ENCODE data around the gene CHAD.
"Not testable (repeated sequence)": the region's sequence is repeated elsewhere in the genome, so short reads cannot be mapped to it uniquely, and the experiment has no call there.

The CHAD gene

DNA sequence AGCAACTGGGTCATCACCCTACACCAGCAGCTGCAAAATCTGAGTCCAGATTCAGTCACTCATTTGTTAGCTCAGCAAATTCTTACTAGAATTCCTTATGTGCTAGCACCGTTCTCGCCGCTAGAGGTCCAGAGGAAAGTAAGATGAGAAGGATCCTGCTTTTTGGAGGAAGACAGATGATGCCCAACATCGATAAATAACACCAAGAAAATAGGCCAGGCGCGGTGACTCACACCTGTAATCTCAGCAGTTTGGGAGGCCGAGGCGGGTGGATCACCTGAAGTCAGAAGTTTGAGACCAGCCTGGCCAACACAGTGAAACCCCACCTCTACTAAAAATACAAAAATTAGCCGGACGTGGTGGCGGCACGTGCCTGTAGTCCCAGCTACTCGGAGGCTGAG is 4.1 kb upstream of the CHAD start:
- DNase-seq: not testable (repeated sequence)

DNA sequence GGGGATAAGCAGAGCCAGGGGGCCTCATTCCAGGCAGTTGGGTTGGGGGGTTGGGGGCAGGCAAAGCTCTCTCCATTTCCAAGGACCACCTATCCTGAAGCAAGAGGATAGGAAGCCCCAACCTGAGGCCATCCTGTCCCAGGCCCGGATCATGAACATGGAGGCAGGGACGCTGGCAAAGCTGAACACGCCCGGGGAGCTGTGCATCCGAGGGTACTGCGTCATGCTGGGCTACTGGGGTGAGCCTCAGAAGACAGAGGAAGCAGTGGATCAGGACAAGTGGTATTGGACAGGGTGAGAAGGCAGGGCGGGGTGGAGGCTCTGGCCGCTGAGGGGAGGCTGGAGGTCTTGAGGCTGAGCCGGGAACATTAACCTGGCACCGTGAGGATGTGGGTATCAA is 3.6 kb upstream of the CHAD start:
- DNase-seq: no peak

DNA sequence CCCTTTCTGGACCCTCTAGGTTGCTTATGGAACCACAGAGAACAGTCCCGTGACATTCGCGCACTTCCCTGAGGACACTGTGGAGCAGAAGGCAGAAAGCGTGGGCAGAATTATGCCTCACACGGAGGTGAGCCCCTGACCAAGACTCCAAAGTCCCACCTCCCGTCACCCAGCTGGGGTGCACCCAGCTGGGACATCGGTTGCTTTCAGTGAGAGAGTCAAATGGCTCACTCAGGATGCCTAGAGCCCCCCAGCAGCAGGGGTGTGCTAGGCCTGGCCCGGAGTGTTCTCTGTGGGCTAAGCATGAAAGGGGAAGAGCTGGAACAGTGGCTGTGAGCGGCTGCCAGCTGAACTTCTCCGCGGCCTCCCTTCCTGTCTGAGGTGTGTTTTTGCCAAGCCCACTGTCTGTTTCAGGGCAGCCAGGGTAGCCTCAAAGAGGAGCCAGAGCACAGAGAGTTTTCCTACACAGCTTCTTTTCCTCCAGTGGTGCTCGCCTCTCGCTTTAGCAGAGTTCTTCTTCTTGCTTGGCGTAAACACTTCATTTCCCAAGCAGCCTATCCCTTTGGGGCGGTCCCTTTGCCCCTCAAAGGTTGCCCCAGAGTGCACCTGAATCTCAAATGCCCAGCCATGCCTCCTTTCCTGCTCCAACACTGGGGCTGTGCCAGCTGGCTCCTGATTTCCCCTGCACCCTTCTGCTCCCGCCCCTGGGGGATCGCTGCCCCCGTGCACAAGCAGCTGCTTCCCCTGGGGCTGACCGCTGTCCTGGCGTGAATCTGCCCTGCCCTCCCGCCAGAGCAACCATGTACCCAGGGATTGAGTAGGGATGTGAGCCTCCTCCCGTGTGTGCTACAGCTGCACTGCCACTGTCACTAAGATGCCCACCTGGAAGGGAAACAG is 2.6 kb upstream of the CHAD start:
- no peak for DNase-seq

DNA sequence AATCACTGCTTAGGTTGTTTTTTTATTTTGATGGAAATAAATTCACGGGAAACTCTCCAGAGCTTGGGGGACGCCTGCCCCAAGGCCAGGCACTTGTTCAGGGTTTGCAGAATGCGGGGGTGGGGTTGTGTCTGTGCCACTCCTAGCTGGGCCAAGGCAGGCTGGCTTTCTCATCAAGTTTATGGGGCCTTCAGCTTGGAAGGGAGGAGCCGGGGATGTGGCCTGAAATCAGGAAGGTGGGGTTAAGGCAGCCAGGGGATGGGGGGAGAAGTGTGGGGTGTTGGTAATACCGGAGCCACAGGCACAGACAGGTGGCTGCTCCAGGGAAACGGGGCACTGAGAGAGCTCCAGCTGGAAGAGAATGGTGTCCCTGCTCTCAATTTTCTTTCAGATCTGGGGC is 1.7 kb upstream of the CHAD start:
- DNase-seq: no peak

DNA sequence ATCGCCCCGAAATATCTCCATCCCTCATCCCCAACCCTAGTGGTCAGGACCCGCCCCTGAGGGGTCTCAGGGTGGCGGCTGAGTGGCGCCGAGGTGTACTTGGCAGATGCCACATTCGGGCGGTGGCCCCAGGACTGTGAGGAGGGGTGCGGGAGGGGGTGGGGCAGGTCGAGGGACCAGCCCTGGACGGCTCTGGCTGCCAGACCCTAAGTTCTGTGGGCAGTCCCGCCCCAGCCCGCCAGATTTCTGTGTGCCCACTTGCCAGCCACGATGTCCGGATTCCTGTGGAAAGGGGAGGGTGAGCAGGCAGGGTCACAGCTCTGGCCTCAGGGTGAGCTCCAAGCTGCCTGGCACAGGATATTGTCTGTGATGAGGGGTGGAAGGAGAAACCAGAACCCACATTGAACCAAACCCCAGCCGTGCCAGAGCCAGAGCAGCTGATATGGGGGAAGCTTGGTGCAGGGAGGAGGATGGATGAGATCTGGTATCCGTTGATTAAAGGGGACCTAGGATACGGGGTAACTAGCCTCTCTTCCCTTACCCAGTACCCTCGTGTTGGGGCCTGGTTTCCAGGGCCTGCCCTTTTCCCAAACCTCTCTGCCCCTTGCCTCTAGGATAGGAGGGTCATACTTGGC is 1.1 kb upstream of the CHAD start:
- no peak for DNase-seq

DNA sequence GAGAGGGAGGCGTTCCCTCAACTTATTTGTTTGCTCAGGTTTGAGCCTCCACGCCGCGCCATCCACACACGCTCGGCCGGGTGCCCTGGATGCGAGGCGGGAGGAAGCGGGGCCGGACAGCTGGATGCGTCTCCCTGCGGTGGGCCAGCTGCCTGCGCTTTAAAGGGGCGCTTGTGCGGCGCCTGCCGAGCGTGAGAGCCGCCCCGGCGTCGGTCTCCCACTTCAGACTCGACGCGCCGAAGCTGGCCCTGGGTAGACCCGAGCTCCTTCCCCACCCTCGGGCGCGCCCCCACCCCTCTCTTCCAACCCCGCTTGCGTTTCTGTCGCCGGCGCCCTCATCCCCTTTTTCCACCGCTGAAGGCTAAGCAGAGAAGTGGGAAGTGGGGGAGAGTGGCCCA is 527 bp upstream of the CHAD start:
- DNase-seq: no peak

DNA sequence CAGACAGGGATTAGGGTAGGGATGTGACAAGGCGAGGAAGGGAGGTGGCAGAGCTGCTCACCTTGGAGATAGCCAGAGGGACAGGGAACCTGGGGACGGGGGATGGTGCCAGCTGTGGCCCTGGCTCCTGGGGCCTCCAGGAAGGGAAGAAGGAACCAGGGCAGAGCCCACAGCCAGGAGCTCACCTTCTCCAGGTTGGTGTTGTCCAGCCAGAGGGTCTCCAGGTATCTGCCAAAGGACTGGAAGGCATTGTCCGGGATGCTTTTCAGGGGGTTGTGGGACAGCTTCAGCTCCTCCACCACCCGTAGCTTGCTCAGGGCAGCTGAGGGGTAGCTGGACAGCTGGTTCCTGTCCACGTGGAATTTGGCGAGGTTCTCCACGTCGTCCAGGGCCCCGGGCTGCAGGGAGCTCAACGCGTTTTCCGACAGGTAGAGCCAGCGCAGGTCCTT is 801 bp downstream of the CHAD start:
- no peak for DNase-seq

DNA sequence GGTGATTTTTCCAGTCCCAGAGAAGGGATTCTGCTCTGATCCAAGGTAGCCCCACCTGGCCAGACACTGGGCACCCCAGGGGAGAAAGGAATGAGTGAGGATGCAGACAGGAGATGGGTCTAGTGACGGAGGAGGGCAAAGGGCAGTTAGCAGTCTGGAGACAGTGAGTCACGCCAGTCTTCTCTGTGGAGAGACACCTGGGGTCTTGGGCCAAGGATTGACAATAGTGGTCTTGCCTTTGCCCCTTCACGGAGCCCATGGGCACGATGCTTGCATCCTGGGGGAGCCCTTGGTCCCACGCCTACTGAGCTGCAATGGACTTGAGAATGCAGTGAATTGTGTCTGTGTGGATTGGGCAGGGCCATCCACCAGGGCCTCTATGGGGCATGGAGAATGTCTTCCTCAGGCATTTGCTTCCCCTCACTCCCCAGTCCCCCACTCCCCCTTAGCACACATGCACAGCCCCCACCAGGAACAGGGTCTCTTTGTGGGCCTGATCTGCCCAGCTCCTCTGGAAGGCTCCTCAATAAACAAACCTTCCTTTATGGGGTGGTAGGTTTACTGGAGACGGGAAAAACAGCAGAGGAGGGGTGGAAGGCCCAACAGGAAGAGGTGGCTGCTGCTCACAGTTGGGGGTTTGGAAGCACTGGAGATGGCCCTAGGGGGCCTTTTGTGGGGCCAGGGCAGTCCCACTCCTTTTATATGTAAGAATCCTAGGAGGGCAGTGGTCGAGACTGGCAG is 1.4 kb downstream of the CHAD start:
- no peak for DNase-seq

DNA sequence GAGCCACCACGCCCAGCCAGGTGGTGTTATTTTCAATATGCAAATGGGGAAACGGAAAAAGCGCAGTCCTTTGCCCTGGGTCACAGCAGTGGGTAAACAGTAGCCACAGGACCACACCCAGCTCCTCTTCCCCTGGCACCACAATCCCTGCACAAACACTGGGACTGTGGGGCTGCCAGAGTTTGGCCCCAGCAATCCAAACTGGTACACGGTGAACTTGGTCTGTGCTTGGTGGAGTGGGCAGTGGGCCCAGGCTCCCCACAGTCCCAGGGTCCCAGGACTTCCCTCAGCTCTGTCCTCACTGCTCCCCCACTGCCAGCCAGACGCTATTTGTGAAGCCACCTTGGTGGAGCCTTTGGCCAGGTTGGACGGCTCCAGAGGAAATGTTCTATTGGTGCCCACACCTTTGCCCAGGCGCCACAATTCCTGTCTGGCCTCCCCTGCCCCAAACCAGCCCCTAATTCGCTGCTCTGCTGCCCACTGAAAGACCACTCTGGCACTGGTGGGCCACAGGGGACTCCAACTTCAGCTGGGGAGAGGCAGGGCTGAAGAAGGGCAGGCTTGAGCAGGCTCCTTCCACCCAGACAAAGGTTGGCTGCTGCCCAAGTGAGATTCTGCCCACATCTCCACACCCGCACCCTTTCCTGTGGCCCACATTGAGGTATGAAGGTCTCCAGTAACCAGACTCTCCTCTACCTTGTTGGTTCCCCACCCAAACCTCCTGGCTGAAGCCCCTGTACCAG is 2.1 kb downstream of the CHAD start:
- no peak for DNase-seq

DNA sequence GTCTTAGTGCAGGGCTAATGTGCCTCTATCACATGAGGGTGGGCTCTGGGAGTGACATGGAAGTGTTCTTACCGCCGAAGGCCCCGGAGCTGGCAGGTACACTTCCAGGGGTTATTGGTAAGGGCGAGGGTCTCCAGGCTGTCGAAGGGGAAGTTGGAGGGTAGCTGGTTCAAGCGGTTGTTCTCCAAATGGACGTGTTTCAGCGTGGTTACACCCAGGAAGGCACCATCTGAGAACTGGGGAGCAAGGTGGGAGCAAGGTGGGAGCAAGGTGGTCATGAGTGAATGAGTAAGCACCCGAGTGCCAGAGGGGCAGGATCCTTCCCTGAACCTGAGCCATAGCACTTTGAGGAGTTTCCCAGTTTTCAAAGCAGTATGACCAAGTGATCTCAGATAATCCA is 3.0 kb downstream of the CHAD start:
- no peak for DNase-seq

DNA sequence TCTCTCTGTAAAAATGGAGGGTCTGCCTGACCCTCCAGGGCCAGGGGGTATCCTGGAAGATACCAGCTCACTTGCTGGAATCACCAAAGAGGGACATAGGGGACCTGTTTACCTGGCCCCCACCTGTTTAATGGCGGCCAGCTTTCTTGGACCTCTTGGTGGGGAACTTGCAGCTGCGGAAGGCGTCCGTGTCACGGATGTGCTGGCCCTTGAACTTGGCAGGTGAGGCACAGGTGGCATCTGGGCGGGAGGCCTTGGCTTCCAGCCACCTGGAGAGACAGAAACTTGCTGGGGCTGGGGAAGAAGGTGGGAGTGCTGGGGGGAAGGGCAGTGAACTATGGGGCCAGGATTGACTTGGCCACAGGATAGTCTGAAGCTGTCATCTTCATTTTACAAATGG is 3.5 kb downstream of the CHAD start:
- no peak for DNase-seq

DNA sequence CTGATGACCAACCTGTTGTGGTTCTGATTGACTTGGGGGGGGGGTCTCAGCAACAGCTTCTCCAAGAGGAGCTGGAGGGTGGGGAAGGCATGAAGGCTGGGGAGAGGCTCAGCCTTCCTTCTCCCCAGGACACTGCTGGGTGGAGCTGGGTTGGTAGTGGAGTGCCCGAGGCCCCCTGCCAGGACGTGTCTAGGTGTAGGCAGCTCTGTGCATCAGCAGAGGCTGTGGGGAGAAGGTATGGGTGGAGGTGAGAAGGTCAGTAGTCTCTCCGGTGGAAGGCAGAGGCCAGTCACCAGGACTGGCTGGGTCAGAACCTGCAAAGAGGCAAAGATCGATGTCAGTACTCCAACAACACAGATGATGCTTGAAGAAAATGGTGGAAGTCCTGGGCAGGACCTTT is 3.9 kb downstream of the CHAD start:
- no peak for DNase-seq

DNA sequence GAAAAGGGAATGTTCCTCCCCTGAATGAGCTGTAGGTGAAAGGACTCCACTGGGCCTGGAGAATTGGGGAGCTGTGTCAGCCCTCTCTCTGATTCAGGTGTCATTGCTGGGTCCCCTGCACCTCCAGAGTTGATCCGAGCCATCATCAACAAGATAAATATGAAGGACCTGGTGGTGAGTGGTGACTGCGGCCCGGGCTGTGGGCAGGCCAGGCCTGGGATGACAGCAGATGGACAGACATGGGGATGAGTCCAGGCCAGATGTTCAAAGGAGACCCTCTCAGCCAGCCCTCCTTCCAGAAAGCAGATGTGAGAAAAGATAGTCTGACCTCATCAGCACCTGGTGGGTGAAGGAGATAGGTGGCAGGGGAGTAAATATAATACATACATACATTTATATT is 4.6 kb downstream of the CHAD start:
- DNase-seq: no peak

DNA sequence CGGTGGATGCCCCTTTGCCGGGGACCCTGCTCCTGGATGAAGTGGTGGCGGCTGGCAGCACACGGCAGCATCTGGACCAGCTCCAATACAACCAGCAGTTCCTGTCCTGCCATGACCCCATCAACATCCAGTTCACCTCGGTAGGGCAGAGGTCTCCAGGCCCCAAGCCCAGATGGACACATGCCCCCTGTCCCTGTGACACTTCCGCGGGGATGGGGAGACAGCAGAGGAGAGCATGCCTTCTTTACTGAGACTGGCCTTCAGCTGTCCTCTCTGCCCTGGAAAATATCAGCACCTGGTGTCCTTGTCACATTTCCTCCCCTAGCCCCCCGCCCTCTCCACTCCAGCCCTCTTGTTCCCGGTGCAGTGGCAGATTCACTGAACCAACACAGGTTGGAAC is 6.2 kb downstream of the CHAD start:
- no peak for DNase-seq

DNA sequence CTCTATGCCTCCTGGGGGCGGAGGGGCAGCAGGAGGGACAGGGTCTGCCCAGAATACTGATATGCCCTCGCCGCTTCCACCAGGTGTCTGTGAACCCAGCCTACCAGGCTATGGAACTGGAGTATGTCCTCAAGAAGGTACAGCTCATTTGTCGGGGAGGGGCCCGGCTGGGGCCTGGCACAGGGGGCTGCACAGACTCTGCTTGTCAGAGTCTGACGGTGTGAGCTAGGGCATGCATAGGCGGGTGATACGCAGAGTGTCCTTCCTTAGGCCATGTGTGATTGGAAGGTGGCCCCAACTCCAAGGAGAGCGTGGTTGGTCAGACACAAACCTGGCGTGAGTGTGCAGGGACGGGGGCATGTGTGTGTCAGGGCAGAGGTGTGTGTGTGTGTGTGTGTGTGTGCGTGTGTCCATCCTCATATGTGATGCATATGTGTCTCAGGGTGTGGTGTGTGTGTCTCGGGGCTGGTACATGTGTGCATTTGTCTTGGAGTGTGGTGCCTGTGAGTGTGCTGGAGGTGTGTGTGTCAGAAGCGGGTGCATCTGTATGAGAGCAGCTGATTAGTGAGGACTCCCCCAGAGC is 7.0 kb downstream of the CHAD start:
- no peak for DNase-seq

DNA sequence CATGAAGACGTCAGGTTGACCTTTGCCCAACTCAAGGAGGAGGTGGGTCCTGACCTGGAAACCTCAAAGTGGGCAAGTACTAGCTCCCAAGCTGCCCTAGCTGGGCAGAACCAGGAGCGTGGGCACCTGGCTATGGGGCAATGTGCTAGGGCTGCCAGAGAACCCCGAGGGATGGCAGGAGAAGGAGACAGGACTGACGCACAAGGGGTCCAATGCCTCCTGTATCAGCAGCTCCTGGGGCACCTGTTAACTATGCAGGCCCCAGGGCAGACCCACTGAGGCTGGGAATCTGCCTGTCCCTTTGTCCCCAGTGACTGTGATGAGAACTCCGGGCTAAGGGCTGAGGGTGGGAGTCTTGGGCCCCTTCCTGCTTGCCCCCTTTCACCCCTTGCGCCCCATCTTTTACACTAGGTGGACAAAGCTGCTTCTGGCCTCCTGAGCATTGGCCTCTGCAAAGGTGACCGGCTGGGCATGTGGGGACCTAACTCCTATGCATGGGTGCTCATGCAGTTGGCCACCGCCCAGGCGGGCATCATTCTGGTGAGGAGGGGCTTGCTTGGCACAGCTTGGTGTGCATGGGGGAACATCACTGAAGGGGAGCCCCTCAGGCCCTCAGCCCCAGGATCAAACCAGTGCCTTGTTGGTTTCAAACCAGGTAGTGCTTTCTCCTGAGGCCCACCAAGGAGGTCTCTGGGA is 7.7 kb downstream of the CHAD start:
- no peak for DNase-seq

DNA sequence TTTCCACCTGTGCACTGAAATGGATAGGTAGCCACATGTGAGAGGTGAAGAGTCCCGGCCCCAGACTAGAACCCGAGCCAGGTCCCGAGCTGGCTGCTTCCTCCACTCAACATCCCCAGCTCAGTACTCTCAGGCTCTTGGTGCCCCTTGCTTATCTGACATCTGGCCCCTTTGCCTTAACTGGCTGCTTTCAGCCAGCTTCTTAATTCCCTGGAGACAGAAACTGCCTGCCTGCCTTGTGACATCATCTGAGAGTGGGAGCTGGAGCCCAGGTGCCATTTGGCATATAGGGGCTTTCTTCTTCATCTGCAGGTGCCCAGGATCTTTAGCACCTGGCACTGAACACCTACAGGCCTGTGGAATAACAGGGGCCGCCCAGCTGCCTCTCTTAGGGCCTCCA is 8.9 kb downstream of the CHAD start:
- no peak for DNase-seq

DNA sequence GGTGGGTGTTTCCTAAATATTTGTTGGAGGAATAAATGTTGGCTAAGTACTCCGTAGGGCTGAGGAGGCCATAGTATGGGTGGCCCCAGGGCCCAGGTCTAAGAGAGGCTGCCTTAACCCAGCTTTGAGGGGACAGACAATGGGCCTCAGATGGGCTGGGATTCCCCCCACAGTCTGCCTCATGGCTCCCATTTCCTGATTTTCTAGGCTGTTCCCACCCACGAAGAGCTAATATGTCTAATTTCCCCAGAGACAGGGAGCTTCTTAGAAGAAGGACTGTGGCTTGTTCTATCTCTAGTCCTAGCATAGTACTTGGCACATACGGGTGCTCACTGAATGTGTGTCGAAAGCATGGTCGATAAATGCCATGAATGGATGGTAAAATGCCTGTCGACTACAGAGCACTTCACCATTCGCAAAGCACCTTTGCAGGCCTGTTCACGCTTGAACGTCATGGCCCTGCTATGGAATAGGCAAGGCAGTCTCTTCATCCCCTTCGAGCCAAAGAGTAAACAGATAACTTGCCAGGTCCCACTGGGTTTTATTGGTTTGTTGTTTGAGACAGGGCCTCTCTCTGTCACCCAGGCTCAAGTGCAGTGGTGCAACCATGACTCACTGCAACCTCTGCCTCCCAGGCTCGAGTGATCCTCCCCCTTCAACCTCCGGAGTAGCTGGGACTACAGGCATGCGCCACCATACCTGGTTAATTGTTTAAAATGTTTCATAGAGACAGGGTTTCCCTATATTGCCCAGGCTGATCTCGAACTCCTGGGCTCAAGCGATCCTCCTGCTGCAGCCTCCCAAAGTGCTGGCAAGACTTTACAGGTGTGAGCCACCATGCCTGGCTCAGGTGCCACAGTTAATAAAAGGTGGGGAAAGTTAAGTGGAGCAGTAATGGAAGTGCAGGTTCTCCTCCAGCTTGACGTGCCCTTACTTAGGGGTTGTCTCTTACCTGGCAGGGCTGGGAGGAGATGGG is 9.7 kb downstream of the CHAD start:
- no peak for DNase-seq

DNA sequence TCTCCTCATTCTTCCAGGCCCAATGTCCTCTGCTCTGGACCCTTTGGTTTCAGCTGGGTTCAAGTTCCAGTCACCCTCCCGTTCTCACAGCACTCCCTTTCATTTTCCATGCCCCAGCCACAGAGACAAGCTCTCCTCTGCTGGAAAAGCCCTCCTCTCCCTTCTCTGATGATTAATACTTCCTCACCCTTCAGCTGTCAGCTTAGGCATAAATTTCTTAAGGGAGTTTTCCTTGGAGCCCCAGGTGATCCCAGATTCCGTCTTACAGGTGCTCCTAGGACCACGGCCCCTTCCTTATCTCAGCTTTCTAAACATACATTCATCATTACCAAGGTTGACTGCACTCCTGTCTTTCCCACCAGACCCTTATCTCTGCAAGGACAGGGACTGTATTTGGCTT is 10.4 kb downstream of the CHAD start:
- DNase-seq: no peak

DNA sequence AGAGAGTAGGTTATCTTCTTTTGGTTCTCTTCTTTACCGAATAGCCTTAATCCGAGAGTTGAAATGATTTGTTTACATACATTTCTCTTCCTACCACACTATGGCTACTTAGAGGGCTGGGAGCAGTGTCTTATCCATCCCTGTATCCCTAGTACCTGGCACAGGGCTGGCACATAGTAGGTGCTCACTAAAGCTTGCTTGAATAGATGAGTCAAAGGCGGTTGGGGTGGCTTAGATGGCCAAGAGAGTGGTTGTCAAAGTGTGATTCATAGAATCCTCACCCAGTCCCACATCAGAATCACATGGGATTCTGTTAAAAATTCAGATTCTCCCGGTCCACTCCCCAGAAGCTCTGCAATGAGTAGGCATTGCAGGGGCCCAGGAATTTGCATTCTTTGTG is 11.1 kb downstream of the CHAD start:
- no peak for DNase-seq

DNA sequence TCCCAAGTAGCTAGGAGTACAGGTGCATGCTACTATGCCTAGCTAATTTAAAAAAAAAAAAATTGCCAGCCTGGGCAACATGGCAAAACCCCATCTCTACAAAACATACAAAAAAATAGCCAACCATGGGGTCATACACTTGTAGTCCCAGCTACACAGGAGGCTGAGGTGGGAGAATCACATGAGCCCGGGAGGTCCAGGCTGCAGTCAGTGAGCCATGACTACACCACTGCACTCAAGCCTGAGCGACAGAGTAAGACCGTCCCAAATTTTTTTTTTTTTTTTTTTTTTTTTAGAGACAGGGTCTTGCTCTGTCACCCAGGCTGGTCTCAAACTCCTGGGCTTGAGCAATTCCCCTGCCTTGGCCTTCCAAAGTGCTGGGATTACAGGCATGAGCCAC is 14.8 kb downstream of the CHAD start:
- no peak for DNase-seq
